ENCODE results near the gene ASTN2.

DNA sequence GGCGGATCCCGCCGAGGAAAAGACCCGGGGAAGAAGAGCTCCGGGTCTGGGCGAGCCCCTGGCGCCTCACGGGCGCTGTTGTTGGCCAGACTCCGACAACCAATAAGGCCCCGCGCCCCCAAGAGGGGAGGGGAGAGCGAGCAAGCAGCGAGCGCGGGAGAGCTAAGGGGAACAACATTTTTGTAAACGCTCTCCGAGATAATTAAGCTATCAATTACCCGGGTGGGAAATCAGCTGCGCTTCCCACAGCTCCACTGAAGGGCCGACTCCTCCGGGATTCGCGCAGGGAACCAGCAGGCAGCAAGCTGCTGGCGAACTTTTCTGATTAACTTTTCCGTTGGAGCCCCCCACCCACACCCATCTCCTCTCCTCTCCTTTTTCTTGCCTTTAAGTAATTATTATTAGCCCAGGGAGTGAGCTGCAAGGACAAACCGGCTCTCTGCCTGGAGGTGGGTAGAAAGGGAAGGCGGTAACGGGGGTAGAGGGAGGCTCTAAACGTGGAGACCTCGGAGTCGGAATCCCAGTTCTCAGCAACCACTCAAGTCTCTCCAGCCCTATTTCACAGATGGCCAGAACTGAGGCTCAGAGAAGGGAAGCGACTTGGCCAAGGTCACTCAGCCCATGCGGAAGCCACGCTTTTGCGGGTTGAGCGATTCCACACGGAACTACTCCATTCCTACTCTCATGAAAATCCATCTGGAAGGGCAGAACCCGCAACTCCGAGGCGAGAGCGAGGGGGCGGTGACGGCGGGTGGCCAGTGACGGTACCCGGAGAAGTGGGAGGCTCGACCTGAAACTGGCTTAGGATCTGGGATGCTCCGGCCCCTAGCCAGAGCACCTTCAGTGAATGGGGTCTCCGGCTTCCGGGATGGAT, 1.3 kb downstream of the ASTN2 start:
- TF ChIP-seq POLR2AphosphoS5 (IDR thresholded peaks at IDR 0.05; ENCODE audit: low read depth, low read length) (no peak), TAF1 (IDR thresholded peaks at IDR 0.05; ENCODE audit: borderline replicate concordance, insufficient read depth, low read length) (no peak), SIN3A (IDR thresholded peaks at IDR 0.05; ENCODE audit: borderline replicate concordance, insufficient read depth, low read length) (no peak)
- TF ChIP-seq, protein P1, sequence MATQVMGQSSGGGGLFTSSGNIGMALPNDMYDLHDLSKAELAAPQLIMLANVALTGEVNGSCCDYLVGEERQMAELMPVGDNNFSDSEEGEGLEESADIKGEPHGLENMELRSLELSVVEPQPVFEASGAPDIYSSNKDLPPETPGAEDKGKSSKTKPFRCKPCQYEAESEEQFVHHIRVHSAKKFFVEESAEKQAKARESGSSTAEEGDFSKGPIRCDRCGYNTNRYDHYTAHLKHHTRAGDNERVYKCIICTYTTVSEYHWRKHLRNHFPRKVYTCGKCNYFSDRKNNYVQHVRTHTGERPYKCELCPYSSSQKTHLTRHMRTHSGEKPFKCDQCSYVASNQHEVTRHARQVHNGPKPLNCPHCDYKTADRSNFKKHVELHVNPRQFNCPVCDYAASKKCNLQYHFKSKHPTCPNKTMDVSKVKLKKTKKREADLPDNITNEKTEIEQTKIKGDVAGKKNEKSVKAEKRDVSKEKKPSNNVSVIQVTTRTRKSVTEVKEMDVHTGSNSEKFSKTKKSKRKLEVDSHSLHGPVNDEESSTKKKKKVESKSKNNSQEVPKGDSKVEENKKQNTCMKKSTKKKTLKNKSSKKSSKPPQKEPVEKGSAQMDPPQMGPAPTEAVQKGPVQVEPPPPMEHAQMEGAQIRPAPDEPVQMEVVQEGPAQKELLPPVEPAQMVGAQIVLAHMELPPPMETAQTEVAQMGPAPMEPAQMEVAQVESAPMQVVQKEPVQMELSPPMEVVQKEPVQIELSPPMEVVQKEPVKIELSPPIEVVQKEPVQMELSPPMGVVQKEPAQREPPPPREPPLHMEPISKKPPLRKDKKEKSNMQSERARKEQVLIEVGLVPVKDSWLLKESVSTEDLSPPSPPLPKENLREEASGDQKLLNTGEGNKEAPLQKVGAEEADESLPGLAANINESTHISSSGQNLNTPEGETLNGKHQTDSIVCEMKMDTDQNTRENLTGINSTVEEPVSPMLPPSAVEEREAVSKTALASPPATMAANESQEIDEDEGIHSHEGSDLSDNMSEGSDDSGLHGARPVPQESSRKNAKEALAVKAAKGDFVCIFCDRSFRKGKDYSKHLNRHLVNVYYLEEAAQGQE (IDR thresholded peaks at IDR 0.05; ENCODE audit: insufficient read depth in 1 of 2, low read depth in 2 of 2, low read length in 2 of 2): no peak

Data from PFSK-1 (cell line).